Measurements from ENCODE around the gene CREB5.
"Not testable (repeated sequence)": the region's sequence is repeated elsewhere in the genome, so short reads cannot be mapped to it uniquely, and the experiment has no call there.

CREB5 gene

GRCh38 chr7:28411876-28412662 lies at the start of gene CREB5:
TSS of gene CREB5 (plus strand) at chr7:28412518. CDS start at chr7:28412915, 397 bp downstream.
- no peak for DNase-seq (ENCODE audit: low spot score)

GRCh38 chr7:28362812-28363211 lies 49.5 kb upstream of the CREB5 start:
- DNase-seq (ENCODE audit: low spot score) = no peak

- no peak for DNase-seq (ENCODE audit: low spot score)
Observed at GRCh38 chr7:28364082-28364481, 48.2 kb upstream of the CREB5 start.

GRCh38 chr7:28369523-28369922 lies 42.8 kb upstream of the CREB5 start:
- no peak for DNase-seq (ENCODE audit: low spot score)

GRCh38 chr7:28371846-28372245 lies 40.5 kb upstream of the CREB5 start:
- no peak for DNase-seq (ENCODE audit: low spot score)

- no peak for DNase-seq (ENCODE audit: low spot score)
Observed at GRCh38 chr7:28373990-28374389, 38.3 kb upstream of the CREB5 start.

- no peak for DNase-seq (ENCODE audit: low spot score)
Observed at GRCh38 chr7:28375729-28376128, 36.6 kb upstream of the CREB5 start.

- DNase-seq (ENCODE audit: low spot score) = no peak
Observed at GRCh38 chr7:28376634-28377033, 35.7 kb upstream of the CREB5 start.

- DNase-seq (ENCODE audit: low spot score) = no peak
Observed at GRCh38 chr7:28378574-28379149, 33.7 kb upstream of the CREB5 start.

- no peak for DNase-seq (ENCODE audit: low spot score)
Observed at GRCh38 chr7:28381466-28381865, 30.9 kb upstream of the CREB5 start.

GRCh38 chr7:28382144-28382543 lies 30.2 kb upstream of the CREB5 start:
- DNase-seq (ENCODE audit: low spot score) = no peak

- DNase-seq (ENCODE audit: low spot score) = no peak
Observed at GRCh38 chr7:28383975-28384374, 28.3 kb upstream of the CREB5 start.

GRCh38 chr7:28389504-28390395 lies 22.6 kb upstream of the CREB5 start:
- DNase-seq (ENCODE audit: low spot score) = no peak

- no peak for DNase-seq (ENCODE audit: low spot score)
Observed at GRCh38 chr7:28390426-28390825, 21.9 kb upstream of the CREB5 start.

- no peak for DNase-seq (ENCODE audit: low spot score)
Observed at GRCh38 chr7:28392289-28392688, 20.0 kb upstream of the CREB5 start.

GRCh38 chr7:28395404-28395803 lies 16.9 kb upstream of the CREB5 start:
- no peak for DNase-seq (ENCODE audit: low spot score)

GRCh38 chr7:28395831-28396230 lies 16.5 kb upstream of the CREB5 start:
- DNase-seq (ENCODE audit: low spot score) = no peak

- DNase-seq (ENCODE audit: low spot score) = no peak
Observed at GRCh38 chr7:28397141-28397540, 15.2 kb upstream of the CREB5 start.

GRCh38 chr7:28400838-28401360 lies 11.4 kb upstream of the CREB5 start:
- no peak for DNase-seq (ENCODE audit: low spot score)

- DNase-seq (ENCODE audit: low spot score) = not testable (repeated sequence)
Observed at GRCh38 chr7:28401567-28401966, 10.8 kb upstream of the CREB5 start.

- DNase-seq (ENCODE audit: low spot score) = no peak
Observed at GRCh38 chr7:28405662-28406061, 6.7 kb upstream of the CREB5 start.

- DNase-seq (ENCODE audit: low spot score) = no peak
Observed at GRCh38 chr7:28406192-28406591, 6.1 kb upstream of the CREB5 start.

- DNase-seq (ENCODE audit: low spot score) = no peak
Observed at GRCh38 chr7:28407651-28408050, 4.7 kb upstream of the CREB5 start.

All from HuH-7 (cell line).